GM21717 (cell line): Measurements from ENCODE around the gene WDFY1.
"Not testable (repeated sequence)": the region's sequence is repeated elsewhere in the genome, so short reads cannot be mapped to it uniquely, and the experiment has no call there.

Source experiments
- ATAC-seq: cut with Tn5 transposase; IDR thresholded peaks from one replicate; pipeline ENCODE4 v1.9.1; 2021; ENCODE audit warnings: mild to moderate bottlenecking, moderate library complexity; ENCODE audit not compliant: unreplicated experiment

WDFY1 gene

DNA sequence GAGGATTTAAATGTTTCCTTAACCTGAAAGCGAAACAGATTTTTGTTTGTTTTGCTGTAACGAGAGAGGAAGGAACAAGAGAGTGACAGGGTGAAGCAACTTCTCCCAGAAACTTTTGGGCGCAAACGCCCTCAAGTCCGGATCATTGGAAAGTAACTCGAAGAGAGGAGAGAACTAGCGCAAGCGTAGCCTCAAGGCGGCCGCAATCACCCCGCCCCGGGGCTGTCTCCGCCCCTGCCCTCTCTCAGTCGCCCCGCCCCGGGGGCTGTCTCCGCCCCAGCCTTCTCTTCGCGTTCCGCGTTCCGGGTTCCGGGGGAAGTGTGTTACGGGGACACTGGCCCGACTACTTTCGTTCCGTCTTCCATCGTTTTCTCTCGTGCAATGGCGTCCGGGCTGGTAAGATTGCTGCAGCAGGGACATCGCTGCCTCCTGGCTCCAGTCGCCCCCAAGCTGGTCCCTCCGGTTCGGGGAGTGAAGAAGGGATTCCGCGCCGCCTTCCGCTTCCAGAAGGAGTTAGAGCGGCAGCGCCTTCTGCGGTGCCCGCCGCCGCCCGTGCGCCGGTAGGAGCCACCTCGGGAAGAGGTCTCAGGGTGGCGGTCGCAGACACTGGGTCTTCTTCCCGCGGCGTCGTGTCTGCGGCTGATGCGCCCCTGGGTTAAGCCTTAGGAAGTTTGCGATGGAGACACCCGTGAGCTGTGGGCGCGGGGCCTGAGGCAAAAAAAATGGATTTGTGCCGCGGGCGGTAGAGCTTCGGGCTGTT lies 12.1 kb upstream of the WDFY1 start, which contains the start of gene MRPL44:
Gene MRPL44, plus strand, starts transcription at position 372 of the 760 bp plus-strand sequence. Its CDS starts 10 bp downstream, at position 382.
- peak; percentile 86 for ATAC-seq

DNA sequence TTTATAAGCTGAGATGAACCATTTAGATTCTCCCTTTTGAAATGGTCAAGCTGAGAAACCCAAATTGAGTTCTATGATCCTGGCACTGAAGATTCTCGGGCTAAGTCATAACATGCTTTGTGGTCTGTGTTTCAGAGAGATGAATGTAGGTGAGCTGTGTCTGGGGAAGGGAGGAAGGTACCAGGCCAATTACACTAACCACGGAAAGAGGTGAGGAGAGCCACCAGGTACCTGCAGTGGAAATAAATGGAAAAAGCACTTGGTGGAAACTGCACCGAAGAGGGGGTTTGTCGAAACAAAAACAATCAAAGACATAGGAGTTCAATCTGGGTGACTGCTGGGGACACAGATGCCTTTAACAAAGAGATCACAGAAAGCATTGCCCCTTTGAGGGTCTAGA lies 11.2 kb upstream of the WDFY1 start:
- peak; percentile 34 for ATAC-seq

DNA sequence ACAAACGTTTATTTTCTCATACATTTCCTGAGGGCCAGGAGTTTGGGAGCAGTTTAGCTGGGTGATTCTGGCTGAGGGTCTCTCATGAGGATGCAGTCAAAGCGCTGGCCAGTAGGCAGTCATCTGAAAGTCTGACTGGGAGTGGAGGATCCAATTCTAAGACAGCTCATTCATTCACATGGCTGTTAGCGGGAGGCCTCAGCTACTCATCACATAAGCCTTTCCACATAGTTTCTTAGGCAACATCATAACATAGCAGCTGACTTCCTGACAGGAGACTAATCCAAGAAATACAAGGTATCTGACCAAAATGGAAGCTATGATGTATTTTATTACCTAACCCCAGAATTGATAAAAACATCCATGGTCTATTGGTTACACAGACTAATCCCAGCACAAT lies 9.3 kb upstream of the WDFY1 start:
- no peak for ATAC-seq

DNA sequence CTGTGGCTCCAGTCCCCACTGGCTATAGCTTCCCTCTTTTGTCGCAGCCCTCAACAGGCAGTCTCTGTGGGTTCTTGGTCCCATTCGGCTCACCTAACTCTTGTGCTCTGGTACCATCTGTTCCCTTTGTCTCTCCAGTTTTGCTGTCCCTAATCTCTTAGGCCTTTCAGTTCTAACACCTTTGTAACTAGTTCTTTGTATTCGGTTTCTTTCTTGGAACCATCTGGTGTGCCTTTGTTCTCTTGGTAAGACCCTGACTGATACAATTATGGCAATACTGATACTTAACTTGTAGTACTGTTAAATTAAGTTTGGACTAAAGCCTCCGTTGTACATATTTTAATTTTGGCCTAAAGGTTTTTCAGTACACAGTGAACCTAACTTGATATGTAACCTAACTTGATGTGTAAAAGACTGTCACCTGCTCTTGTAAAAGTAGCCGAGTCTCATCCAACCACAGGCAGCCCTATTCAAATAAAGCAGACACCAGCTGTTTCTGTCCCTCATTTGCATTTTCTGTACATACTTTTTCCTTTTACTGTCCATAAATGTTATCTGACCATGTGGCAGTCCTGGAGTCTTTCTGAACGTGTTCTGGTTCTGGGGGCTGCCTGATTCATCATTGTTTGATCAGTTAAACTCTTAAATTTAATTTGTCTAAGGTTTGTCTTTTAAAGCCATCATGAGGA lies 7.3 kb upstream of the WDFY1 start:
- ATAC-seq, result peak; percentile 60

DNA sequence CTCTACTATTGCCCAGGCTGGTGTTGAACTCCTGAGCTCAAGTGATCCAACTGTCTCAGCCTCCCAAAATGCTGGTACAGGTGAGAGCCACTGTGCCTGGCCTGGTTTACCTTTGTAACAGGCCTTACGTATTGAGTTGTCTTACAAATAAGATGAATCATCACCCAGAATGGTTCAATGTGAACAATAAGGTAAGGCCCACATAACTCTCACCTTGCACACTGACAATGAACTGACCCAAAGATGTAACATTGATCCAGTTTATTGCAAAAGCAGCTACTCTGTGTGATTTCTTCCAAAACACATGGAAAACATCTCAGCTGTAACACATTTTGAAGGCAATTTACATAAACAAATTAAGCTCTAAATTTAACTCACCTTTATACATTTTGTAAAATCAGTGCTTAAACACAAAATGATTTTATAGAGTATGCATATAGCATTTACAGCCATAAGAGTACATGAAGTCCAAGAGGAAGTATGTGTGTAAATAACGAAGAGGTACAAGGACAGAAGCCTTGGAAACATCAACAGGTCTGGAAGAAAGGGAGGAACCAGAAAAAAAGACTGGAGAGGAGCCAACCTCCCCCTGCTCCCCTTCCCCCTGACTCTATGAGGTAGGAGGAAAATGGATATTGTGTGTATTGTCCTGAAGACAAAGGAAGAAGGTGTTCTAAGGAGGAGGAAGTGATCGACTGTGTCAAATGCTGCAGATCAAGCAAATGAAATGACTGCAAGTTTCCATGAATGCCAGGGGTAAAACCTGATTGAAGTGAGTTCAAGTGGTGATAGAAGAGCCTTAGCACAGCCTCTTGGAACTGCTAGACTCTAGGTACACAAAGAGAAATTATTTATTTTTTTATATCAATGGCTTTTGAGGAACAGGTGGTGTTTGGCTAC lies 5.6 kb upstream of the WDFY1 start:
- no peak for ATAC-seq

DNA sequence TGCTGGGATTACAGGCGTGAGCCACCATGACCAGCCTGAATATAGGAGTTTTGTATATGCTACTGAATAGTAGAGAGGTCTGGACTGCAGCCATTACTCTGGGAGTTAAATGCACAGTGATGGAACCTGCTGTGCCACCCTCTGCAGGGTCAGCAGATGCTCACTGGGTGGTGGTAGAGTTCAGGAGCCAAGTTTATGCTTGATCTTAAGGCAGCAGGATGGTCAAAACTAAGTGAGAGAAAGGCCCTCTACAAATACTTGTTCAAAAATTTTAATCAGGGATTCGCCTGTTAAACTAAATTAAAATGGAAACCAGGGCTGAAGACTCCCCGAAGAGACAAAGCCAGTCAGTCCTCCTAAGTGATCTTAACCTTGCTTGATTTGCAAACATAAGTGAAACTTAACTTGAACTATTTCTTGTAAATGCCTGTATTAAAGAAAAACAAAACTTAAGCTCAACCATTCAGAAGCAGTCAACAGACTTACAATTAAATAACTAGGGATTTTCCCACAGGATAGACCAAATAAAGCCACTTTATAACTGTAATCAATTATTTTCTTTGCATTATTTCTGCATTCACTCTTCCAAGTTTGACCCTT lies 4.2 kb upstream of the WDFY1 start:
- no peak for ATAC-seq

DNA sequence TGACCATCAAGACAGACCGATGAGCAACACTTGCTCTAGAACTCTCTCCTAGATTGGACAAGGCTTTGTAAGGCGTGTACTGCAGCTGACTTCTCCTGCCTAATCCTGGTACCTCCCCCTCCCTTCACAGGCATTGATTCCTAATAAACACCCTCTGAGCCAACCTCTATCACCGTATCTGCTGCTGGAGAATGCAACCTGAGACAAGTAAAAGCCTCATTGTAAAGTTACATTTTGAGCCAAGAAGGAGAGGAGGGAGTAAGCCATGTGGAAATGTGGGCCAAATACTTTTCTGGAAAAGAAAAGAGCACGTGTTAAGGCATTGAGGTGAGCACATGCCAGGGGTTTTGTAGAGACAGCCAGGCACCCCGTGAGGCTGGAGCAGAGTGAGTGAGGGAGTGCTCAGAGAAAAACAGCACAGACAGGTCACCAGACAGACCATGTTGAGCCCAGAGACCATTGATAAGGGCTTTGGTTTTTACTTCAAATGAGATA lies 2.6 kb upstream of the WDFY1 start:
- ATAC-seq, result no peak

DNA sequence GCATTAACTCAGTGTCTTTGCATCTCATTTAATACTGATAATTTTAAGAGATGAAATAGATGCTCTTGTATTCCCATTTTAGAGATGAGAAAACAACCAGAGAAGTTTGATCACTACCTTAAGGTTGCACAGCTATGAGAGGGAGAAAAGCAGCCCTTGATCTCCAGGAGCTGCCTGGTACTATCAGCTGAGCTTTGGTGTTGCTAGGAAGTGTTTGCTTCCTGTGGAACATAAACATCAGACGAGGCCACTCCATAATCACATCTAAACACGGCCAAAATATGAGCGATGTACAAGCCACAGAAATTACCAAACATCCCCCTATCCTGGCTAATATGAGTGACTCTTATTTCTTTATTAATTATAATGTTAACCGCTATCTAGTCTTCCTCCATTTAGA lies 620 bp upstream of the WDFY1 start:
- ATAC-seq, result no peak

DNA sequence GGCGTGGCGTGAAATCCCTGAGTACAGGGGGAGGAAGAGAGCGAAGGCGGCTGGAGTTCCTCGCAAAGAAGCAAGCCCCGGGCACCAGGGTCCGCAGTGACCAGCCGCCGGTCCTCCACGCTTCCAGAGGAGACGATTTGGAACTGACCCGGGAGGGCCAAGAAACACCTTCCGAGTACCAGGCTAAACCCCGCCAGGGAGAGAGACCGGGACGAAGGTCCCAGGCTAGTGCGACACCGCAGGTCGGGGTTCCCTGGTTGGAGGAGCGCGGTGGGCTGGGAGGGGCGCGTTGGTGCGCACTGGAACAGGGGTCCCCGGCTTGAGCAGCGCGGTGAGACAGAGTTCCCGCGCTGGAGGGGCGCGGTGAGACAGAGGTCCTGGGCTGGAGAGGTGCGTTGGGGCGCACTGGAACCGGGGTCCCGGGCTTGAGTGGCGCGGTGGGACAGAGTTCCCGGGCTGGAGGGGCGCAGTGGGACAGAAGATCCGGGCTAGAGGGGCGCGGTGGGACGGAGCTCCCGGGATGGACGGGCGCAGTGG lies 901 bp downstream of the WDFY1 start:
- no peak for ATAC-seq

DNA sequence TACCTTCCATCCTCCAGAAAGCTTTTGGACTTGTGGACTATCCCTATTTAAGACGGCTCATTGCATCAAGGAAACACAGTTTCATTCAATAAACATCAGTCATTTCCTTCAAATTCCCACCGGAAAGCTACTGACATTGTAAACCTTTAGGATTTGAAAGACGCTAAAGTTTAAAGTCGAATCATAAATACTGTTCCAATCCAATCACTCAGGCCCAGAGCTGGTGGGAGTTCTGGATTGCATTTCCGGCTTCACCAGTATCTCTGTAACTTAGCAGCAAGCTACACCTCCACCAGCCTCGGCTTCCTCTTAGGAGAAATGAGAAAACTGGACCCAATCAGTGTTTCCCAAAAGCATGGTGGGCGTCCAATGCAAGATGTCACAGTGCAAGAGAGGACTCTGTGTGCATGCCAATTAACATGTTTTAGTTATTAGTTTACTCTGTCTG lies 1.6 kb downstream of the WDFY1 start:
- no peak for ATAC-seq

DNA sequence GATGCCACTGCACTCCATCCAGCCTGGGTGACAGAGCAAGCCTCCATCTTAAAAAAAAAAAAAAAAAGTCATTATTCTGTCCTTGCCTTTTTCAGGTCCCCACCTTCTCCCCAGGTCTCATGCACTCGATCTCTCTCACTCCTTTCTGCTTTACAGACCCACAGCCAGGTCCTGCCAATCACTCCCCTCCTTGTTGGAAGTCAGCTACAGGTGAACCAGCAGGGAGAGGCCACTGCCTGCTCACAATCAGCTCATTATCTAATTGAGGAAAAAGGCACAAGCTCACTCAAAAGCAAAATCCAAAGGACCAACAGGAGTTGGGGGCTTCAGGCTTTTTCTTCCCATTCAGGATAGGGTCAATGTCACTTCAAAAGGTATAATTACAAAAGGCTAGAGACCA lies 2.0 kb downstream of the WDFY1 start:
- ATAC-seq, result no peak

DNA sequence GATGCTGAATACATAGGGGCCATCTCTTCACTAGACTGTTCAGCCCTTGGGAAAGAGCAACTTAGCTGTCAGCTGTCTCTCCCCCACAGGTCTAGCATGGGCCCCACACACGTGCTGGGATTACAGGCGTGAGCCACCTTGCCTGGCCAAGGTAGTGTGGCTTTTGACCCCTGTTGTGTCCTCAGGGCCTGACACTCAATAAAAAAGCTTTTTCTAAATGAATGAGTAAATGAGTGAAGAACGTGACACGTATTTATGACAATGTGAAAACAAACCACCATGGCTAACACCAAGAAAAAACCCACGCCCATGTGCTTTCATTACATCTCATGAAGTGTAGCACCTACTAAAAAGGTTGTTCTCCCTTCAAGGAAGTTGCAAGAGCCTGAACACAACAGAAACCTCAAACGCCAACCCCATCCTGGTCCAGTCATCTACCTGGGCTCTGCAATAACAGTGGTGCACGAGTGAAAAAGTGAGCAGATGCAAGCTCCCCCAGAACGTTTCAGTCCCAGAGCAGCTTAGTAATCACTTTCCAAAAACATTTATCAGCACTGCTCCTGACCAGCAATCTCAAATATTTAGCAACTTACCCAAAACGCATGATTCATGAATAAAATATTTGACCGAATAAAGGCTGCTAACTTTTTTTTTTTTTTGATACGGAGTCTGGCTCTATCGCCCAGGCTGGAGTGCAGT lies 3.4 kb downstream of the WDFY1 start:
- ATAC-seq, result peak; percentile 59

DNA sequence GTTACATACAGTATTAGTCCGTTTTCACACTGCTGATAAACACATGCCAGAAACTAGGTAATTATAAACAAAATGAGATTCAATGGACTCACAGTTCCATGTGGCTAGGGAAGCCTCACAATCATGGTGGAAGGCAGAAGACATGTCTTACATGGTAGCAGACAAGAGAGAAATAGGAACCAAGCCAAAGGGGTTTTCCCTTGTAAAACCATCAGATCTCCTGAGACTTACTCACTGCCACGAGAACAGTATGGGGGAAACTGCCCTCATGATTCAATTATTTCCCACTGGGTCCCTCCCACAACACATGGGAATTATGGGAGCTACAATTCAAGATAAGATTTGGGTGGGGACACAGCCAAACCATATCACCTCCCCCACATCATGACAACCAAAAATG lies 5.7 kb downstream of the WDFY1 start:
- not testable (repeated sequence) for ATAC-seq

DNA sequence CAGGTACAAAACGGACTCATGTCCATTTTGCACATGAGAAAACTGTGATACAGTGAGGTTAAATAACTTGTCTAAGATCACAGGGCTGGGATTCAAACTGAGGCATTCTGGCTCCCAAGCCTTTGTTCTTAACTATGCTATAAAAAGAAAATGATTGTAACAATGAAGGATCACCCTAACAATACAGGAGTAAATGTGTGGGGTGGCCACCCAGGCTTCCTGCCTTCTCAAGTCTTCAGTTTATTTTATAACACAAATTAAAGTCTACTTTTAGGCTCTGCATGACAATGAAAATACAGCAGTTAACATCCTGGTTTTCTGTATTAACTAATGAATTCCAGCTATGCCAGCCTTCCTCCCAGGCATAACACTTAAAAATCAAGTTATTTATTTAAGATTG lies 7.6 kb downstream of the WDFY1 start:
- no peak for ATAC-seq

DNA sequence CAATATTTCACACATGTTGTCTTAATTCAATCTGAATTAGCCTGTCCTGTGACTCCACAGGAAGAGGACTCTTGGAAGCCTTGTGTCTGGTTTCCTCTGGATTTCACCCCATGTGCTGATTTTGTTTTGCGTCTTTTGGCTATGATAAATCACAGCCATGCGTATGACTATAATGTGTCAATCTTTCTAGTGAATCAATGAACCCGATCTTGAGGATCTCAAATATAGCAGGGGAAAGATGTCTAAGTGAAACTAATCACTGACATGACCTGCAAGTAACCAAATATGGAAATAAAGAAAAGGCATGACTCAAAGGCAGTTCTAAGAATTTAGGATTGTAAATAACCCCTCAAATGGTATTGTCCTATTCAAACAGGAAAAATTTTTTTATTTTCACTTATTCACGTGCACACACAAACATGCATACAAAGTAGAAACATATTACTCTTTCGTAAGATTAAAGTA lies 8.2 kb downstream of the WDFY1 start:
- no peak for ATAC-seq

DNA sequence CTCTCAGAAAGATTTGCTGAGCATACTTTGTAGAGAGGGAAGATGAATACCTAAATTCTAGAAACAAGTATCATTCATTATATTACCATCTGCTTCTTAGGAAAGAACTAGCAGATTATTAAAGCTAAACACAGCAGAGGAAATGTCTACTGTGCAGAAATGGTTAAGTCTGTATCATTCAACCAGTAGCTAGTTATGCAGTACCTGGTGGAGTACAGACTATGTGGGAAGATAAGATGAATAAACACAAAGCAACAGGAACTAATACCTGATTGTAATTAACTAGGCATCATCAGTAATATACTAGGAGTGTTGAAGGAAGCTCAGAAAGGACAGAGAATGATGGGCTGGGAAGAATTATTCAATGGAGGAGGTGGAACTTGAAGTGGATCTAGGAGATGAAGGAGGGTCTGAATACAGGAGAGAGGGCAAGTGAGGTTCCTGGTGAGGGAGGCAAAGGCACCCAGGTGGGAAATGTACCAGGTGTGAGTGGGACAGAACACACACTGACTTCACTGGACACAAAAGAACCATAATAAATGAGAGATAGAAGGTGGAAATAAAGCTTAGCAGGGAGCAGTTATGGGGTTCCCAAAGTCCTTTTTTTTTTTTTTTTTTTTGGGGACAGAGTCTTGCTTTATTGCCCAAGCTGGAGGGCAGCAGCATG lies 9.5 kb downstream of the WDFY1 start:
- ATAC-seq, result no peak

DNA sequence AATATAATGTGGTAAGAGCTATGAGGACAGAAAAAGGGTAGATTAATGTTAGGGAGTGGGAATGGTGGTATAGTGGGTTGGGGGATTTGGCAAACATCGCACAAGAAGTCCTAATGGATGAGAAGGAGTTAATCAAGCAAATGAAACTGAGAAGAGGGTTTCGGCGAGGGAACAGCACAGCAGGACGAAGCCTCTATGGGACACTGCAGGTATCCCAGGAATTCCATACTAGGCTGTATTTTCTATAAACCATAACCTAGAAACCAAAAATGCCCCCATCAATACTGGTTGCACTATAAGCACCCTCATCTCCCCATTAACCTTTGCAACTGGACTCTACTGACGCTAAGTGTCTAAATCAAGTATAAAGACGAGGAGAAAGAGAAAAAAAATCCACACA lies 10.3 kb downstream of the WDFY1 start:
- ATAC-seq, result no peak

DNA sequence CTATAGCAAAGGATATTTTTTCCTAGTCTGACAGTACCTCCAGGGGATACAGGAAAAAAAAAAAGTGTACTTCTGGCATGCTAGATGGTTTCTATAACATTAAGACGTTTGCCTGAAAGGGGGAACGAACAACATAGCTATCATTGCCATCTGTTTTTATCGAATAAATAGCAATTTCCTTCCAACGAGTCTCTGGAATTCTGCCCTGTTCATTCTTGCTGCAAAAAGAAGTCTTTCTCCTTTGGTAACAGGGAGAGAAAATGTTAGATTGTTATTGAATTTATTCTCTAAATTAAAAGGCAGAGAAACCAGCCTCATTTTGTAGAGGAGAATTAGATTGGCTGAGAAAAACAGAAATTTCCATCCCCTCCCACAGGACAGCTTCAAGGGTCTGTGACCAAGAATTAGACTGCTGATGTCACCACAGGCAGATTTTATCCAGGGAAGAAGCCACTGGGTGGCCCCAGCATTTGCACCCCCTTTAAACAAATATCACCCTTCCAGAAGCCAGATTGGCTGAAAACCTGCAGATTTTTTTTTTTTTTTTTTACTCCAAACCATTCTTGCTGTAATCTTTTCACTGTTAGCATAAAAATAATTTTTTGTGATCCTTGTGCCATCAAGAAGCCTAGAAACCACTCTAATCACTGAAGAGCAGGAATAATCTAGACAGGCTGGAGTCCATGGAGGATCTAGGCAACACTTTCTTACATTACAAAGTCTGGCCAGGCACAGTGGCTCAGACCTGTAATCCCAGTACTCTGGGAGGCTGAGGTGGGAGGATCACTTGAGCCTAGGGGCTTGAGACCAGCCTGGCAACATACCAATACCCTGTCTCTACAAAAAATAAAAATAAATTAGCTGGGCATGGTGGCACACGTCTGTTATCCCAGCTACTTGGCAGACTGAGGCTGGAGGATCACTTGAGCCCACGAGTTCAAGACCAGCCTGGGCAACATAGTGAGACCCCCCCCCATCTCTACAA lies 12.0 kb downstream of the WDFY1 start:
- no peak for ATAC-seq
